Measurements from ENCODE around the gene KIF26B. TPM values are rescaled to one million over a fixed set of nuclear protein-coding genes. Genes with fewer than 3 reads are reported as not detected.
A peak's percentile ranks its signal among the peaks of the same experiment; 100 is the strongest.

Gene KIF26B
- total RNA-seq, 3 donors from 2014 or later, result 0.14 to 3.2 (median 0.39) TPM

DNA sequence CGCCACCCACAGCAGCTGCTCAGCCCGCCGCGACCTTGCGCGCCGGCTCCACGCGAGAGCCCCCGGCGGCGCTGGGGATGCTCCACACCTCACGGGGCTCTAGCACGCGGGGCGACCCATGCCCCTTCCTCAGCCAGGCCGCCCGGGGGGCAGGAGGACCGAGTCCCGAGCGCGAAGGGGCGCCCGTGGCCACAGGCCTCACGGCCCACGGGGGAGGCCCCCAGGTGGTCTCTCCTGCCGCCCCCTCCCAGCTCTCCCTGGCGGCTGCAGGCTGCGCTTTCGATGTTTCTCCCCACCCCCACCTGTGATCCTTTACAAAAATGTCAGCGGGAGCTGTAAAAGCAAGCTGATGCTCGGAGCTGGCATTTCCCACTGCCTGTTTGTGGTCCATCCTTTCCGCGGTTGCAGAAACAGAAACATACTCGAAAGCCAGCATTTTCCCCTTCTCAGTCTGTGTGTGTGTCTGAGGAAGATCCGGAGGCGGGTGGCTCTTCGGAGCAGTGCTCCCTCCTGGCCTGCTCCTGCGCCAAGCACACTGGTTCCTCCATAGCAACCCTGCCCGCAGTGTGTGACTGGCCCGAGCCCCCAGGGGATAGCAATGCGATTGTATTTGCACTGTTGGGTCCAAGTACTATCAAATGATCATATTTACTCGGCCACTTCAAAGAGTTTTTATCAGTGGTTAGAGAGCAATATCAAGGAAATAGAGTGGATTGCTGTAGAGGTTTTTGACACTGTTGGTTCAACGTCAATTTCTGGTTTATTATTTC, 2.1 kb downstream of the KIF26B start:
- peak; percentile 44 for ATAC-seq
- H3K9me3 ChIP-seq, result no peaks in the 10 kb centered on the region
- intact Hi-C loops (cut with DNase I, micrococcal nuclease), result loop anchor here (5.0 to 10.0 kb wide), 2 partner anchors 845 to 1338 kb away; no protein-coding TSS in a partner anchor
- peak in 1 of 3 donors; percentile 9 for DNase-seq
- TF ChIP-seq, protein P1, sequence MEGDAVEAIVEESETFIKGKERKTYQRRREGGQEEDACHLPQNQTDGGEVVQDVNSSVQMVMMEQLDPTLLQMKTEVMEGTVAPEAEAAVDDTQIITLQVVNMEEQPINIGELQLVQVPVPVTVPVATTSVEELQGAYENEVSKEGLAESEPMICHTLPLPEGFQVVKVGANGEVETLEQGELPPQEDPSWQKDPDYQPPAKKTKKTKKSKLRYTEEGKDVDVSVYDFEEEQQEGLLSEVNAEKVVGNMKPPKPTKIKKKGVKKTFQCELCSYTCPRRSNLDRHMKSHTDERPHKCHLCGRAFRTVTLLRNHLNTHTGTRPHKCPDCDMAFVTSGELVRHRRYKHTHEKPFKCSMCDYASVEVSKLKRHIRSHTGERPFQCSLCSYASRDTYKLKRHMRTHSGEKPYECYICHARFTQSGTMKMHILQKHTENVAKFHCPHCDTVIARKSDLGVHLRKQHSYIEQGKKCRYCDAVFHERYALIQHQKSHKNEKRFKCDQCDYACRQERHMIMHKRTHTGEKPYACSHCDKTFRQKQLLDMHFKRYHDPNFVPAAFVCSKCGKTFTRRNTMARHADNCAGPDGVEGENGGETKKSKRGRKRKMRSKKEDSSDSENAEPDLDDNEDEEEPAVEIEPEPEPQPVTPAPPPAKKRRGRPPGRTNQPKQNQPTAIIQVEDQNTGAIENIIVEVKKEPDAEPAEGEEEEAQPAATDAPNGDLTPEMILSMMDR (IDR thresholded peaks at IDR 0.05), result no peak
- H3K4me3 ChIP-seq, result no peak overlapping the region
- no peaks in the 10 kb centered on the region for H3K36me3 ChIP-seq (ENCODE audit: low read depth)
- H3K4me1 ChIP-seq (ENCODE audit: low read depth), result peaks cover 44% of the 10 kb centered on the region

DNA sequence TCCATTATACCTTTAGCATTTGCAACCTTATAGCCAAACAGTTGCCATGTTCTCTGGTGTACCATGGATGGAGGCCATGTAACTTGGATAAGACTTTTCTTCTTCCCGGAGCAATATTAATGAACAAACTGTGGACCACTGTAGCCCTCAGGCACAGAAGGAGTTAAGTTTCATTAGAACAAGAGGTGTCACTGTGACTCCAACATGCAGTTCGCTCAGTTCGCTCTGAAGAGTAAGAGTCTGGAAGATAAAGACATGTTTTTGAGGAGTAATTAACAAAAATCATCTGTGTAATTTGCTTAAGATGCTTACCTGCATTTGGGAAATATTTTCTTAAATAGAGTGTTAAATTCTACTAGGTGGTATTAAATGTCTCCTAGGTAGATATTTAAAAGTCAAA, 4.1 kb downstream of the KIF26B start:
- intact Hi-C loops (cut with DNase I, micrococcal nuclease), result loop anchor here (5.0 to 10.0 kb wide), 2 partner anchors 843 to 1336 kb away; no protein-coding TSS in a partner anchor
- DNase-seq (no peak), ATAC-seq (no peak)
- Histone ChIP-seq H3K36me3 (ENCODE audit: low read depth) (no peaks in the 10 kb centered on the region), H3K9me3 (no peaks in the 10 kb centered on the region), H3K4me1 (ENCODE audit: low read depth) (peaks cover 35% of the 10 kb centered on the region), H3K4me3 (no peak overlapping the region)
- TF ChIP-seq, protein P1 (IDR thresholded peaks at IDR 0.05), result no peak

DNA sequence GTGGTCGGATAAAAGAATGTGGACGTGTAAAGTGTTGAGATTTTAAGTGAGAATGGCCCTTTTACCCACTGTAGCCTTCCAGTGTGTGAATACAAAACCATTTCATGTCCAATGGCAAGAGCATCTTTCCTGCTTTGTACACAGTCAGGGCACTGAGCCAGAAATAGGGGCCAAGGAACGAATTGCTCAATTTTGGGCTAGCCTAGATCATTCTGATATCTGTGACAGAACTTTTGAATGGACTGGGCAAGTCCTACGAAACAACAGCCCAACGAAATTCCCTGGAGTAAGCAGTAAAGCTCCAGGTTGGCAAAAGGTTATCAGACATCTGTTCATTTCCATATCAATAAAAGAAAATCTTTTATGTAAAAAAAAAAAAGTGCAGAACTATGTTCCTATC, 5.5 kb downstream of the KIF26B start:
- intact Hi-C loops (cut with DNase I, micrococcal nuclease), result no loop called here
- peak in 1 of 3 donors; percentile 12 for DNase-seq
- ATAC-seq, result no peak
- TF ChIP-seq, protein P1 (IDR thresholded peaks at IDR 0.05), result no peak
- Histone ChIP-seq H3K4me3 (no peak overlapping the region), H3K4me1 (ENCODE audit: low read depth) (peaks cover 22% of the 10 kb centered on the region), H3K36me3 (ENCODE audit: low read depth) (no peaks in the 10 kb centered on the region), H3K9me3 (no peaks in the 10 kb centered on the region)

DNA sequence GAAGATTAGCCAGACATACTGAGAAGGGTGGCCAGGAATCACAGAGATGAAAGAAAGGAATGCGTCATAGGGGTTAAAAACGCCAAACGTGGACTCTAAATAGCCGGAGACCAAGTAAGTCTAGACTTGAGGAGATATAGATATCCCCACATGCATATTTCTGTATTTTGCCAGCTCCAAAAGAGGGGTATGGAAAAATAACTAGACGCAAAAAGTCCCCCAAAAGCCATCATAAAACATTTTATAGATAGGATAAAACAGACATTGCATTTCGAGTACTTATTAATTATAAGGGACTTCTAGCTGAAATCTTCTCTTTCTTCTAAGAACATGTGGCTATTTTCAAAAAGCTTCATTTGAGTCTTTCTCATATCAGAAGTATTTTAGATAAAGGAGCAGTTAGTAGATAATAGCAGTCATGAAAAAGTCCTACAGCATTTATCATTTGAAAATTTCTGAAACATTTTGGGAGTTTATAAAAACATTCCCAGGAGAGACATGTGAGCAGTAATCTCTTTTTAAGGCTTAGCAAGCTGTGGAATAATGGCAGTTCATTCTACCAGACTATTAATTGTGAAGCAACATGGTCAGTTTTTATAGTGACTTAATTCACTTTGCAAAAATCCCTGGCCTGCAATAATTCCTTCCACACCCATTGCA, 6.1 kb downstream of the KIF26B start:
- intact Hi-C loops (cut with DNase I, micrococcal nuclease), result no loop called here
- TF ChIP-seq, protein P1 (IDR thresholded peaks at IDR 0.05), result no peak
- no peaks in the 10 kb centered on the region for H3K36me3 ChIP-seq (ENCODE audit: low read depth)
- no peaks in the 10 kb centered on the region for H3K9me3 ChIP-seq
- no peak for DNase-seq
- no peak for ATAC-seq
- H3K4me3 ChIP-seq, result no peak overlapping the region
- H3K4me1 ChIP-seq (ENCODE audit: low read depth), result peaks cover 16% of the 10 kb centered on the region

DNA sequence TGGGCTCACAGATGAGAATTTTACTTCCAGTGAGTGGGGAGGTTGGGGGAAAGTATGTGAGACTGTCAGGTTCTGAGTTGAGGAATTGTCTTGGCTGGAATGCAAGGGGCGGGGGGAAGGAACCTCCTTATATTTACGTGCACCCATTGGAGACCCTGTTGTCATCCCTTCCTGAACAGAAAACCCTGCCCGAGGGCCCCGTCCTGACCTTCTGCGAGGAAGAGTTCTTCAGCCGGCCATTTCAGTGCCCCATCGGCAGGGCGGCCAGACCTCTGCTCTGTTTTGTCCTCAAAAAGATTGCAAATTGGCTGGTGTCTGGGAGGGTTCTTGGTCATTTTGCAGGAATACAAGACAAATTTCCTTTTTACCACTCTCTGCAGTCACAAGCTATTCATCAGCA, 7.1 kb downstream of the KIF26B start:
- ATAC-seq (no peak), DNase-seq (no peak)
- Histone ChIP-seq H3K4me1 (ENCODE audit: low read depth) (peaks cover 8% of the 10 kb centered on the region), H3K4me3 (no peak overlapping the region), H3K9me3 (no peaks in the 10 kb centered on the region), H3K36me3 (ENCODE audit: low read depth) (no peaks in the 10 kb centered on the region)
- TF ChIP-seq, protein P1 (IDR thresholded peaks at IDR 0.05), result no peak
- intact Hi-C loops (cut with DNase I, micrococcal nuclease), result no loop called here
